ENCODE results near the gene TBC1D22A. TPM values are rescaled to one million over a fixed set of nuclear protein-coding genes. Genes with fewer than 3 reads are reported as not detected.

Gene TBC1D22A
- total RNA-seq, 1 donor from 2014 or later = 41.0 TPM

GRCh38 chr22:46801826-46802607 lies 39.6 kb downstream of the TBC1D22A start:
- no peaks in the 10 kb centered on the region for H3K9me3 Mint-ChIP-seq
- DNase-seq = peak; percentile 54
- no peak overlapping the region for H3K27ac Mint-ChIP-seq
- peaks cover 29% of the 10 kb centered on the region for H3K4me1 Mint-ChIP-seq
- intact Hi-C loops (cut with micrococcal nuclease) = loop anchor here (2.0 kb wide), 1 partner anchor 39 kb away; the partner anchor contains the start of gene TBC1D22A
- no peak overlapping the region for H3K4me3 Mint-ChIP-seq
- H3K36me3 Mint-ChIP-seq (ENCODE audit: low read depth) = peaks cover 56% of the 10 kb centered on the region
- no peaks in the 10 kb centered on the region for H3K27me3 Mint-ChIP-seq

DNA sequence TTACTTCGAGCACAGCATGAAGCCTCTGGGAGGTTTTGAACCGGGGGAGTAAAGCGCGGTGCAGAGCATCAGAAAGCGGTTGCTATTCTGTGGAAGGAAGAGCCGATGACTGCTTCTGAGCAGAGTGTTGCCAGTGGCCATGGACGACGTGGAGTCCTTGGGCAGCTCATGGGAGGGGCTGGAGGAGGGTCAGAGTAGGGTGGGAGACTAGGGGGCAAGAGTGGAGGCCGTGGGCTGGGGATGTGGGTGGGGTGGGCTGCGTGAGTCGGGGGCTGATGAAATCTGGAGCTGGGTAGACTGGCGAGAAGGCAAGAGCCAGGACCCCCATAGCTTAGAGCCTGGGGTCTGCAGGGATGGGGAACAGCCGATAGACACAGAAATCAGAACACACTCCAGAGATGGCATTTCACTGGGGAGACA lies 40.2 kb downstream of the TBC1D22A start:
- no peaks in the 10 kb centered on the region for H3K9me3 Mint-ChIP-seq
- peaks cover 32% of the 10 kb centered on the region for H3K4me1 Mint-ChIP-seq
- peaks cover 57% of the 10 kb centered on the region for H3K36me3 Mint-ChIP-seq (ENCODE audit: low read depth)
- no peak overlapping the region for H3K4me3 Mint-ChIP-seq
- no peak for DNase-seq
- no peak overlapping the region for H3K27ac Mint-ChIP-seq
- intact Hi-C loops (cut with micrococcal nuclease) = loop anchor here (1.0 to 2.0 kb wide), 2 partner anchors 40 to 63 kb away; partner anchors contain the start of gene TBC1D22A
- H3K27me3 Mint-ChIP-seq = no peaks in the 10 kb centered on the region

DNA sequence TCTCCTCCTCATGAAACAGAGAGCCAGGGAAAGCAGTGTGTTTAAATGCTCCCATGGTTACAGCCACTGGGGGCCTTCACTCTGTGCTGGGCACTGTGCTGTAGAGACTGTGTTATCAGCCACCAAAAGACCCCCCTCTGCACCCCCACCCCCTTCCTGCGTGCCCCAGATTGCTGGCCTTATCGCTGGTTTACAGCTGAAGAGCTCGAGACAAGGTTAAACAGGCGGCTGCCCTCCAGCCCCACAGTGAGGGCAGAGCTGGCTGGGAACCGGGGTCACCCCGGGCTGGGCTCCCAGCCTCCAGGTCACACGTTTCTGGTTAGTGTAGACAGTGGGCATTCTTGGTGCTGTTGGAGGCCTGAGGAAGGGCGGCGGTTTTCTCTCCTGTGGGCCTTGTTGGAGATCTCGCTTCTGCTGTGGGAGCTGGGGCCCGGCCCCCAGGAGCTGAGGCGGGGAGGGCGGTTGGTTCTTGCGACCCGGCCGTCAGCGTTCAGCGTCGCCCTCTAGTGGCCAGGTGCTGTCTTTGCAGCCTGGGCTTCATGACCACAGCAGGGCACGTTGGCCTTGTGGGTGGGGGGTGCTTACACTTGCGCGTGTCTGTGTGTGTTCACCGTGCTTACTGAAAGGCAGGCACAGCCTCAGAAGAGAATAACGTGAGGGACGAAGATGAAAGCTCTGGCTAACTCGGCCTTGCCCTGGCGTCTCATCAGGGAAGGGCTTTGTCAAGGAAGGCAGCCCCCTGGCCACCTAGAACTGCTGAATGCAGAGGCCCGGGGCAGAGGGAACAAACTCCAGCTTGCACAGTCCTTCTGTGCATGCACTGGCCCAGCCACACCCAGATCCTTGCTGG lies 40.8 kb downstream of the TBC1D22A start:
- Mint-ChIP-seq H3K9me3 (no peaks in the 10 kb centered on the region), H3K27me3 (no peaks in the 10 kb centered on the region), H3K27ac (no peak overlapping the region), H3K36me3 (ENCODE audit: low read depth) (peaks cover 58% of the 10 kb centered on the region), H3K4me3 (no peak overlapping the region), H3K4me1 (peaks cover 32% of the 10 kb centered on the region)
- intact Hi-C loops (cut with micrococcal nuclease) = loop anchor here (1.0 to 2.0 kb wide), 2 partner anchors 40 to 64 kb away; partner anchors contain the start of gene TBC1D22A
- peak; percentile 90 for DNase-seq

GRCh38 chr22:46803936-46804335 lies 41.5 kb downstream of the TBC1D22A start:
- H3K36me3 Mint-ChIP-seq (ENCODE audit: low read depth) = peaks cover 55% of the 10 kb centered on the region
- no peak for DNase-seq
- H3K27ac Mint-ChIP-seq = no peak overlapping the region
- peaks cover 27% of the 10 kb centered on the region for H3K4me1 Mint-ChIP-seq
- H3K9me3 Mint-ChIP-seq = no peaks in the 10 kb centered on the region
- H3K27me3 Mint-ChIP-seq = no peaks in the 10 kb centered on the region
- intact Hi-C loops (cut with micrococcal nuclease) = loop anchor here (1.0 to 2.0 kb wide), 2 partner anchors 41 to 65 kb away; partner anchors contain the start of gene TBC1D22A
- H3K4me3 Mint-ChIP-seq = no peak overlapping the region

DNA sequence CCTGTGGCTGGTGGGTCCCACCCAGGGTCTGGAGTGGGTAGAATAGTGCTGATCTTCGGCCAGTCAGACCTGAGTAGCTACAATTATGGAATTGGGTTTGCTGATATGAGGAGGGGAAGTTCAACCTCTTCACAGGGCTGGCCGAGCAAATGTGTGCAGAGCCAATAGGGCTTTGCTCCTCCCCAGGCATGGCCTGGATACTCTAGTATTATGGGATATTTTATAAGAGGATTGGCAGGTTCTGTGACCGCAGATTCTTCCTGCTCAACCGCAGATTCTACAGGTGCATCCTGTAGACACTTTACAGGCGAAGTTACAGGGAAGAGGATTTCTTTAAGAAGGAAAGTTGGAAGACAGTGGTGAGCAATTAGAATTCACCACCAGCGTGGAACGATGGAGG lies 44.3 kb downstream of the TBC1D22A start:
- Mint-ChIP-seq H3K27me3 (no peaks in the 10 kb centered on the region), H3K9me3 (no peaks in the 10 kb centered on the region), H3K4me1 (peaks cover 24% of the 10 kb centered on the region), H3K4me3 (no peak overlapping the region), H3K27ac (no peak overlapping the region), H3K36me3 (ENCODE audit: low read depth) (peaks cover 37% of the 10 kb centered on the region)
- intact Hi-C loops (cut with micrococcal nuclease) = no loop called here
- no peak for DNase-seq

DNA sequence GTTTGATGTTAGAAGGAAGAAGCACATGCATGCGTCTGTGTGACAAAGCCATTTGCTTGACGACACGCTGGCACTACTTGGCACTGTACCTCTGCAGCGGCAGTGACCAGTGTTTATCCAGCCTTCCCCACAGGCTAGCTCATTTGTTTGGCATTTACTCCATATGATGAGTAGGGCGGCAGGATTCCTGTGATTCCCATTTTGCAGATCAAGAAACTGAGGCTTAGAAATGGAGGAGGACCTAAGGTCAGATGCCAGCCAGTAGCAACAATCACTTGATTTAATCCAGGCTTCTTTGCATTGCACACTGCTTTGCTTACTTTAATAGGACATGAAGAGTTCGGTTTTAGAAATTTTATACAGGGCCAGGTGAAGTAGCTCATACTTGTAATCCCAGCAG lies 45.0 kb downstream of the TBC1D22A start:
- H3K27me3 Mint-ChIP-seq = no peaks in the 10 kb centered on the region
- H3K27ac Mint-ChIP-seq = no peak overlapping the region
- H3K4me3 Mint-ChIP-seq = no peak overlapping the region
- peaks cover 32% of the 10 kb centered on the region for H3K36me3 Mint-ChIP-seq (ENCODE audit: low read depth)
- DNase-seq = no peak
- peaks cover 18% of the 10 kb centered on the region for H3K4me1 Mint-ChIP-seq
- no peaks in the 10 kb centered on the region for H3K9me3 Mint-ChIP-seq
- intact Hi-C loops (cut with micrococcal nuclease) = no loop called here

- Mint-ChIP-seq H3K27me3 (no peaks in the 10 kb centered on the region), H3K9me3 (no peaks in the 10 kb centered on the region), H3K4me3 (no peak overlapping the region), H3K36me3 (ENCODE audit: low read depth) (peaks cover 36% of the 10 kb centered on the region), H3K4me1 (peaks cover 12% of the 10 kb centered on the region), H3K27ac (no peak overlapping the region)
- intact Hi-C loops (cut with micrococcal nuclease) = no loop called here
- peak; percentile 49 for DNase-seq
These were observed 46.9 kb downstream of the TBC1D22A start for GRCh38 chr22:46809153-46809885.

DNA sequence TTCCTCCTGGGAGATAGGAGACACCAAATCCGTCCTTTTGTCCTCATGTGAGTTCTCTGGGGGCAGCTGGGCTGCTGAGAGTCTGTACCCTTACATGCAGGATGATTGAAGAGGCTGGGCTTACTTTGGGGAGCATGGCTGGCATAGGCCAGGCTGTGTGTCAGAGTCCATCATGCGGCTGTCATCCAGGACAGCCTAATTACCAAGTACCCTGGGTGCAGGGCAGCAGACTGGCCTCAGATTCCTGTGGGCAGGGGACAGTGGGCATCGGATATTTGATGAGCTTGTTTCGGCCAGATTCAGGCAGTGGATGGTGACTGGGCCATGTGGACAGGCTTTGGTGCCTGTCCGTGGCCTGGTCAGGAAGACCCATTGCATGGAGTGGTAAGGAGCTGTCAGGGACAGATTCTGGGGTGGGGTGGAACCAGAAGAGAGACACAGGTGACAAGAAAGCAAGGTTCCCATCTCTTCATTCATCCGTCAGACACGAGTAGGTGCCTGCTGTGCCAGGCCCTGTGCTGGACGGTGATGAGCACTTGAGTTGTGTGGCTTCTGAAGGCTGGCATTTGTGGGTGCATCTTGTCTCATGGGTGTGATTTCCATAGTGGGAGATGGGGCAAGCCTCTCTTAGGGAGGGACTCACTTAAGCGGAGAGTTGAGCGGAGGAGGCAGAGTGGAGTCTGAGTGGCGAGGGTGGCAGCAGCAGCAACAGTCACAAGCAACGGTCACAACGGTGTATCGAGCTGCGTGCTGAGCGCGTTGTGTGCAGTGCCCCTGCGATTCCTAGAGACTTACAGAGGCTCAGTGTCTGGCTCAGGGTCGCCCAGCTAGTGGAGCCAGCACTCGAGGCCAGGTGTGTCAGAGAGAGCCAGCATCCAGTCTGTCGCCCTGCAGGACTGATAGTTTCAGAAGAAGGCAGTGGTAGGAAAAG lies 48.7 kb downstream of the TBC1D22A start:
- H3K27me3 Mint-ChIP-seq = no peaks in the 10 kb centered on the region
- peaks cover 16% of the 10 kb centered on the region for H3K4me1 Mint-ChIP-seq
- no peaks in the 10 kb centered on the region for H3K9me3 Mint-ChIP-seq
- H3K27ac Mint-ChIP-seq = no peak overlapping the region
- H3K36me3 Mint-ChIP-seq (ENCODE audit: low read depth) = peaks cover 29% of the 10 kb centered on the region
- intact Hi-C loops (cut with micrococcal nuclease) = no loop called here
- H3K4me3 Mint-ChIP-seq = no peak overlapping the region
- no peak for DNase-seq

DNA sequence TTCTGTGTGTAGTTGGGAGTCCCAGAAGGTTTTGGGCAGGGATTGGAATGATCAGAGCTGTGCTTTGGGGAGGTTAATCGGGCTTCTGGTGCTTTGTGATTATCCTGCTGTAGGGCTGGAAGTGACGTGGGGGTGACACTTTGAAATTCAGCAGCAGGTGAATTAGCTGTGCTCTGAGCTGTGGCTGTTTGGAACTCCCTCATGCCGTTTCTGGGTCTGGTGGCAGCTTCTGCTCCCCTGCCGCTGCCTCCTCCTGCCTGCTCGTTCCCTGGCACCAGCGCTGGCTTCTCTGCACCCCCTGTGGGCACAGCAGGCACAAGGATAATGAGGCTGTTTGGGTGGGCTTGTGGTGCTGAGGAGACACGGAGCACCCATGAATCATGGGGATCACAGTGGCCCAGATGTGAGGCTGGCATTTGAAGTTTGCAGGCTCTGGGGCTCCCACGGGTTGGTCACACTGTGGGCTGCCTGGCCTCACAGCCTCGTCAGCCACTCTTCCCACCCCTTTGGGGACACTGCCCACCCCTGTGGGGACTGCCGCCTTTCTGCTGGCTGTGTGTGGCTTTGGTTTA lies 49.7 kb downstream of the TBC1D22A start:
- no peaks in the 10 kb centered on the region for H3K27me3 Mint-ChIP-seq
- H3K27ac Mint-ChIP-seq = peak overlapping the region; percentile 25
- intact Hi-C loops (cut with micrococcal nuclease) = no loop called here
- no peak for DNase-seq
- peaks cover 13% of the 10 kb centered on the region for H3K4me1 Mint-ChIP-seq
- H3K4me3 Mint-ChIP-seq = no peak overlapping the region
- H3K36me3 Mint-ChIP-seq (ENCODE audit: low read depth) = peaks cover 26% of the 10 kb centered on the region
- no peaks in the 10 kb centered on the region for H3K9me3 Mint-ChIP-seq

DNA sequence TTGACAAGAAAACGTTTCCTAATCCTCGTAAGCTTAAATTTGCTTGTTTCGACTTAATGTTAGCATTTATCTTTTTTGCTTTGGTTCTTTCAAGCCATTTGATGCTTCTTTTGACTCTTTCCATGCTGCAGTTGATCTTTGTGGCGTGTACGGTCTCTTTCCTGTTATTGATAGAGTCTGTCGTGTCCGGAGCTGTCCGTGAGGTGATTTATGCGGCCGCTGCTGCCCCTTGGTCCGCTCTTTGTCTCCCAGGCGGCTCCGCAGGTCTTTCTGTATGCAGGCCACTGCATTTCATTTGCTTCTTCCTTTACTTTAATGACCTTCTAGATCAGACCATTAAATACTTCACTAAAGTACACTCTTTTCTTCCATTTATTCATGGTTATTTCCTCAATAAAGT lies 50.3 kb downstream of the TBC1D22A start:
- Mint-ChIP-seq H3K4me3 (no peak overlapping the region), H3K4me1 (peaks cover 15% of the 10 kb centered on the region), H3K36me3 (ENCODE audit: low read depth) (peaks cover 24% of the 10 kb centered on the region), H3K27ac (no peak overlapping the region), H3K27me3 (no peaks in the 10 kb centered on the region), H3K9me3 (peaks cover 4% of the 10 kb centered on the region)
- DNase-seq = no peak
- intact Hi-C loops (cut with micrococcal nuclease) = no loop called here

GRCh38 chr22:46813816-46814597 lies 51.6 kb downstream of the TBC1D22A start:
- H3K27ac Mint-ChIP-seq = no peak overlapping the region
- peaks cover 28% of the 10 kb centered on the region for H3K36me3 Mint-ChIP-seq (ENCODE audit: low read depth)
- no peaks in the 10 kb centered on the region for H3K27me3 Mint-ChIP-seq
- peaks cover 20% of the 10 kb centered on the region for H3K4me1 Mint-ChIP-seq
- H3K4me3 Mint-ChIP-seq = no peak overlapping the region
- DNase-seq = no peak
- peaks cover 4% of the 10 kb centered on the region for H3K9me3 Mint-ChIP-seq
- intact Hi-C loops (cut with micrococcal nuclease) = no loop called here

GRCh38 chr22:46815132-46815531 lies 52.7 kb downstream of the TBC1D22A start:
- H3K36me3 Mint-ChIP-seq (ENCODE audit: low read depth) = peaks cover 24% of the 10 kb centered on the region
- H3K9me3 Mint-ChIP-seq = peaks cover 4% of the 10 kb centered on the region
- no peak overlapping the region for H3K27ac Mint-ChIP-seq
- no peaks in the 10 kb centered on the region for H3K27me3 Mint-ChIP-seq
- intact Hi-C loops (cut with micrococcal nuclease) = no loop called here
- H3K4me3 Mint-ChIP-seq = no peak overlapping the region
- peaks cover 20% of the 10 kb centered on the region for H3K4me1 Mint-ChIP-seq
- peak; percentile 48 for DNase-seq

Measured in activated CD4-positive, alpha-beta T cell treated with anti-CD3 and anti-CD28 coated beads, Interleukin-2, amount 10 ng/mL, durations not matched to agents 24 days and 14 days (primary cell).